ENCODE measurements around the gene MOV10L1.

DNA sequence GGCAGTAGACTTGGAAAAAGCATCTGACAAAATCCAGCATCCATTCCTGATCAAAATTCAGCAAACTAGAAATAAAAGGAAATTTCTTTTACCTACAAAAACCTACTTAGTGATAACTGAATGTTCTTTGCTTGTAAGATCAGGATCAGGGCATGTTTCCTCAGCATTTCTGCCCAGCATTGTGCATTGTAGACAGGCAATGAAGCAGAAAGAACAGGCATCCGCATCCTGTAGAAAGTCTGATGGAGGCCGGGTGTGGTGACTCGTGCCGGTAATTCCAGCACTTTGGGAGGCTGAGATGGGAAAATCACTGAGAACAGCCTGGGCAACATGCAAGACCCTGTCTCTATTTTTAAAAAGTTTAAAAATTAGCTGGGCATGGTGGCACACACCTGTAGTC lies 48.2 kb downstream of the MOV10L1 start:
- TF ChIP-seq, protein P1, sequence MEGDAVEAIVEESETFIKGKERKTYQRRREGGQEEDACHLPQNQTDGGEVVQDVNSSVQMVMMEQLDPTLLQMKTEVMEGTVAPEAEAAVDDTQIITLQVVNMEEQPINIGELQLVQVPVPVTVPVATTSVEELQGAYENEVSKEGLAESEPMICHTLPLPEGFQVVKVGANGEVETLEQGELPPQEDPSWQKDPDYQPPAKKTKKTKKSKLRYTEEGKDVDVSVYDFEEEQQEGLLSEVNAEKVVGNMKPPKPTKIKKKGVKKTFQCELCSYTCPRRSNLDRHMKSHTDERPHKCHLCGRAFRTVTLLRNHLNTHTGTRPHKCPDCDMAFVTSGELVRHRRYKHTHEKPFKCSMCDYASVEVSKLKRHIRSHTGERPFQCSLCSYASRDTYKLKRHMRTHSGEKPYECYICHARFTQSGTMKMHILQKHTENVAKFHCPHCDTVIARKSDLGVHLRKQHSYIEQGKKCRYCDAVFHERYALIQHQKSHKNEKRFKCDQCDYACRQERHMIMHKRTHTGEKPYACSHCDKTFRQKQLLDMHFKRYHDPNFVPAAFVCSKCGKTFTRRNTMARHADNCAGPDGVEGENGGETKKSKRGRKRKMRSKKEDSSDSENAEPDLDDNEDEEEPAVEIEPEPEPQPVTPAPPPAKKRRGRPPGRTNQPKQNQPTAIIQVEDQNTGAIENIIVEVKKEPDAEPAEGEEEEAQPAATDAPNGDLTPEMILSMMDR (IDR thresholded peaks at IDR 0.05) = no peak
- TF ChIP-seq POLR2A (IDR thresholded peaks at IDR 0.05) = no peak

Data from thyroid gland (tissue), 4 donors.